NCI-H748 treated with DMSO at 0.1 percent for 48 hours (cell line): ENCODE data around the gene SYN1.
"Not testable (repeated sequence)": the region's sequence is repeated elsewhere in the genome, so short reads cannot be mapped to it uniquely, and the experiment has no call there.

Source experiments
- DNase-seq: peaks from one replicate; lab custom pipeline; 2025; lab: John Stamatoyannopoulos, UW

Gene SYN1

GRCh38 chrX:47633689-47634590, 14.3 kb upstream of the SYN1 start:
- DNase-seq = no peak

GRCh38 chrX:47632666-47633065, 13.0 kb upstream of the SYN1 start:
- DNase-seq = no peak

GRCh38 chrX:47631676-47632075, 12.0 kb upstream of the SYN1 start:
- DNase-seq = no peak

GRCh38 chrX:47629419-47630200, 10.0 kb upstream of the SYN1 start, which contains the start of gene CFP:
Gene CFP (minus strand): TSS chrX:47629930. CDS start chrX:47629844, 86 bp downstream.
- no peak for DNase-seq

- DNase-seq = no peak
Observed at GRCh38 chrX:47628982-47629381, 9.3 kb upstream of the SYN1 start.

GRCh38 chrX:47625365-47625764, 5.7 kb upstream of the SYN1 start:
- no peak for DNase-seq

GRCh38 chrX:47623540-47624027, 3.9 kb upstream of the SYN1 start:
- peak; percentile 61 for DNase-seq

GRCh38 chrX:47621851-47622250, 2.2 kb upstream of the SYN1 start:
- DNase-seq = no peak

- no peak for DNase-seq
Observed at GRCh38 chrX:47620303-47620685, 637 bp upstream of the SYN1 start.

- DNase-seq = no peak
Observed at GRCh38 chrX:47618923-47619485, 653 bp downstream of the SYN1 start.

GRCh38 chrX:47614618-47615017, 5.0 kb downstream of the SYN1 start:
- no peak for DNase-seq

GRCh38 chrX:47613082-47613481, 6.6 kb downstream of the SYN1 start:
- DNase-seq = no peak

GRCh38 chrX:47612418-47612817, 7.2 kb downstream of the SYN1 start:
- no peak for DNase-seq

- no peak for DNase-seq
Observed at GRCh38 chrX:47611926-47612325, 7.7 kb downstream of the SYN1 start.

- DNase-seq = no peak
Observed at GRCh38 chrX:47611489-47611888, 8.2 kb downstream of the SYN1 start.

GRCh38 chrX:47610511-47610910, 9.1 kb downstream of the SYN1 start:
- no peak for DNase-seq

- DNase-seq = no peak
Observed at GRCh38 chrX:47608130-47608810, 11.4 kb downstream of the SYN1 start.

GRCh38 chrX:47607091-47607490, 12.6 kb downstream of the SYN1 start:
- no peak for DNase-seq

- DNase-seq = no peak
Observed at GRCh38 chrX:47605024-47605423, 14.6 kb downstream of the SYN1 start.

- DNase-seq = not testable (repeated sequence)
Observed at GRCh38 chrX:47603125-47603524, 16.5 kb downstream of the SYN1 start.

- DNase-seq = no peak
Observed at GRCh38 chrX:47597222-47597621, 22.4 kb downstream of the SYN1 start.

- no peak for DNase-seq
Observed at GRCh38 chrX:47596256-47596655, 23.4 kb downstream of the SYN1 start.
